Gastrocnemius medialis (tissue), 4 donors: ENCODE data around the gene KCNK2.

ENCODE experiments used
- POLR2A ChIP-seq, 2 donors: fragments of 450-650 bp; IDR thresholded peaks; one replicate each; pipeline ENCODE4 v1.6.1; 2017; ENCODE audit warnings: antibody characterized with exemption in 2 of 2, mild to moderate bottlenecking in 2 of 2, moderate library complexity in 2 of 2
- TF ChIP-seq, protein P1 (sequence below), 5 experiments: fragments of 450-650 bp in 3 of 5; fragments of 200-600 bp in 2 of 5; sonication (generic) in 2 of 5; IDR thresholded peaks in 4 of 5; conservative IDR thresholded peaks in 1 of 5; 1 replicate in 4 of 5; 2 replicates in 1 of 5; pipeline ENCODE4 v1.5.1; 2016 to 2019; ENCODE audit warnings: antibody characterized with exemption in 5 of 5, mild to moderate bottlenecking in 3 of 5, moderate library complexity in 3 of 5

DNA sequence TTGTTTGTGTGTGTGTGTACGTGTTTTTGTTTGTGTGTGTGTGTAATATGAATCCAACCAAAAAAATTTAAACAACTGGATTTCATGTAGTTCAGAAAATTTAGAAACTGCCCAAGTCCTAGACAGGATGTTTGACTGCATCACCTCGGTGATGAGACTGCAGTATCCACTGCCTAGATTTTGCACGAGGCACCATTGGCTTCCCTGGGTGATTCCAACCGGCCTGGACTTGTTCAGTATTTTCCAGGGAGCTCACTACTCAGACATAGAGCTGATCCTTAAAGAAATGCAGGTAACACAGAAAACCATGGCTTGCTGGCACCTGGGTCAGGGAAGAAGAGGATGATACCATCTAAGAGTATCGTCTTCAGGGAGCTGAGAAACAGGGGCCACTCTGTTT is 18.2 kb upstream of the KCNK2 start:
- TF ChIP-seq, protein P1, sequence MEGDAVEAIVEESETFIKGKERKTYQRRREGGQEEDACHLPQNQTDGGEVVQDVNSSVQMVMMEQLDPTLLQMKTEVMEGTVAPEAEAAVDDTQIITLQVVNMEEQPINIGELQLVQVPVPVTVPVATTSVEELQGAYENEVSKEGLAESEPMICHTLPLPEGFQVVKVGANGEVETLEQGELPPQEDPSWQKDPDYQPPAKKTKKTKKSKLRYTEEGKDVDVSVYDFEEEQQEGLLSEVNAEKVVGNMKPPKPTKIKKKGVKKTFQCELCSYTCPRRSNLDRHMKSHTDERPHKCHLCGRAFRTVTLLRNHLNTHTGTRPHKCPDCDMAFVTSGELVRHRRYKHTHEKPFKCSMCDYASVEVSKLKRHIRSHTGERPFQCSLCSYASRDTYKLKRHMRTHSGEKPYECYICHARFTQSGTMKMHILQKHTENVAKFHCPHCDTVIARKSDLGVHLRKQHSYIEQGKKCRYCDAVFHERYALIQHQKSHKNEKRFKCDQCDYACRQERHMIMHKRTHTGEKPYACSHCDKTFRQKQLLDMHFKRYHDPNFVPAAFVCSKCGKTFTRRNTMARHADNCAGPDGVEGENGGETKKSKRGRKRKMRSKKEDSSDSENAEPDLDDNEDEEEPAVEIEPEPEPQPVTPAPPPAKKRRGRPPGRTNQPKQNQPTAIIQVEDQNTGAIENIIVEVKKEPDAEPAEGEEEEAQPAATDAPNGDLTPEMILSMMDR (IDR thresholded peaks at IDR 0.05 in 4 of 5, conservative IDR thresholded peaks at IDR 0.05 in 1 of 5), result no peak
- no peak for TF ChIP-seq POLR2A (IDR thresholded peaks at IDR 0.05)
